Activated CD4-positive, CD25-positive, alpha-beta regulatory T cell treated with anti-CD3 and anti-CD28 coated beads, Interleukin-2, amount 50 U/mL, for 72 hours (primary cell): ENCODE results near the gene TPRG1.

Source experiments
- DNase-seq: peaks from one replicate; pipeline ENCODE4 v3.0.0; 2021

TPRG1 gene

GRCh38 chr3:189233225-189233858 lies 61.6 kb downstream of the TPRG1 start:
- DNase-seq = no peak

- no peak for DNase-seq
These were observed 63.4 kb downstream of the TPRG1 start for GRCh38 chr3:189235214-189235613.

- no peak for DNase-seq
These were observed 64.6 kb downstream of the TPRG1 start for GRCh38 chr3:189236352-189236751.

- DNase-seq = no peak
These were observed 65.8 kb downstream of the TPRG1 start for GRCh38 chr3:189237526-189237925.

GRCh38 chr3:189238071-189238470 lies 66.3 kb downstream of the TPRG1 start:
- DNase-seq = no peak

GRCh38 chr3:189239616-189240015 lies 67.8 kb downstream of the TPRG1 start:
- no peak for DNase-seq

- DNase-seq = no peak
These were observed 78.2 kb downstream of the TPRG1 start for GRCh38 chr3:189249987-189250386.

- no peak for DNase-seq
These were observed 86.5 kb downstream of the TPRG1 start for GRCh38 chr3:189258261-189258660.

GRCh38 chr3:189260556-189261493 lies 89.1 kb downstream of the TPRG1 start:
- DNase-seq = no peak

- no peak for DNase-seq
These were observed 91.0 kb downstream of the TPRG1 start for GRCh38 chr3:189262746-189263145.

- no peak for DNase-seq
These were observed 96.3 kb downstream of the TPRG1 start for GRCh38 chr3:189267981-189268613.

GRCh38 chr3:189269365-189269764 lies 97.6 kb downstream of the TPRG1 start:
- DNase-seq = no peak

- no peak for DNase-seq
These were observed 98.6 kb downstream of the TPRG1 start for GRCh38 chr3:189270248-189270832.

- no peak for DNase-seq
These were observed 100.8 kb downstream of the TPRG1 start for GRCh38 chr3:189272500-189273119.

GRCh38 chr3:189273736-189274135 lies 102.0 kb downstream of the TPRG1 start:
- no peak for DNase-seq

- DNase-seq = no peak
These were observed 103.4 kb downstream of the TPRG1 start for GRCh38 chr3:189275182-189275581.

GRCh38 chr3:189275852-189276251 lies 104.1 kb downstream of the TPRG1 start:
- no peak for DNase-seq

- DNase-seq = no peak
These were observed 104.9 kb downstream of the TPRG1 start for GRCh38 chr3:189276444-189277219.

GRCh38 chr3:189277711-189278110 lies 105.9 kb downstream of the TPRG1 start:
- DNase-seq = no peak

GRCh38 chr3:189278221-189278620 lies 106.5 kb downstream of the TPRG1 start:
- no peak for DNase-seq

GRCh38 chr3:189282189-189282588 lies 110.4 kb downstream of the TPRG1 start:
- DNase-seq = no peak

GRCh38 chr3:189282741-189283140 lies 111.0 kb downstream of the TPRG1 start:
- DNase-seq = no peak
